Measurements from ENCODE around the gene SIRT4. TPM values are rescaled to one million over a fixed set of nuclear protein-coding genes. Genes with fewer than 3 reads are reported as not detected.
"Not testable (repeated sequence)": the region's sequence is repeated elsewhere in the genome, so short reads cannot be mapped to it uniquely, and the experiment has no call there.

SIRT4 gene, protein sequence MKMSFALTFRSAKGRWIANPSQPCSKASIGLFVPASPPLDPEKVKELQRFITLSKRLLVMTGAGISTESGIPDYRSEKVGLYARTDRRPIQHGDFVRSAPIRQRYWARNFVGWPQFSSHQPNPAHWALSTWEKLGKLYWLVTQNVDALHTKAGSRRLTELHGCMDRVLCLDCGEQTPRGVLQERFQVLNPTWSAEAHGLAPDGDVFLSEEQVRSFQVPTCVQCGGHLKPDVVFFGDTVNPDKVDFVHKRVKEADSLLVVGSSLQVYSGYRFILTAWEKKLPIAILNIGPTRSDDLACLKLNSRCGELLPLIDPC
- 1.5 TPM for total RNA-seq (2021; ENCODE audit: unreplicated experiment)
- polyA plus RNA-seq (2012; ENCODE audit: insufficient read length), result 2.0 TPM
- Bru-seq, nascent RNA, result percentile 38 among the genes with signal in this experiment
- BruChase-seq, experiment 1, labeled RNA remaining after a 2-hour chase, result percentile 41 among the genes with signal in this experiment
- BruChase-seq, experiment 2, labeled RNA remaining after a 6-hour chase, result percentile 43 among the genes with signal in this experiment
- long read RNA-seq, partial matches to known transcripts, result 0 of 3 reads
- long read RNA-seq, other reads (novel, unspliced or antisense), result 3 of 3 reads

- ChIA-PET POLR2A (interaction anchor here (0.6 to 1.7 kb wide), 4 partner anchors 9 to 72 kb away, joined by 4 to 35 read pairs (median 10); partner anchors contain the start of gene RNU4-1), CTCF (interaction anchor here (0.6 to 1.6 kb wide), 11 partner anchors 8 to 197 kb away, joined by 3 to 10 read pairs (median 7); partner anchors contain the start of gene RNU4-1)
- no peaks in the 10 kb centered on the region for H3K4me1 ChIP-seq (ENCODE audit: control insufficient read depth, insufficient read depth, low read length)
- no peaks in the 10 kb centered on the region for H3K27me3 ChIP-seq (ENCODE audit: control insufficient read depth, insufficient read depth, low read length)
- ATAC-seq (peak; percentile 99), DNase-seq (ENCODE audit: low read depth, low spot score) (peak; percentile 89)
- no peaks in the 10 kb centered on the region for H3K36me3 ChIP-seq (ENCODE audit: control insufficient read depth, insufficient read depth, low read length)
- BruUV-seq (replicated peaks), result no TSS peak
- in situ Hi-C loops (cut with HindIII; ENCODE audit: low pct_unique_long_range_greater_than_20kb, low sequenced_read_pairs) (no loop called here), intact Hi-C loops (cut with micrococcal nuclease; ENCODE audit: unreplicated experiment) (no loop called here)
- H3K4me3 ChIP-seq (ENCODE audit: low read depth in 2 of 2, low read length in 2 of 2), result peak within 1 kb of the TSS; percentile 65 to 94
- H3K9me3 ChIP-seq (ENCODE audit: control insufficient read depth, insufficient read depth, low read depth, low read length), result no peaks in the 10 kb centered on the region
- peak within 1 kb of the TSS; percentile 89 for H3K27ac ChIP-seq (ENCODE audit: low read length)
- peak; percentile 57; the same call in 1 of the 2 replicates for TF ChIP-seq POLR2AphosphoS5 (IDR thresholded peaks at IDR 0.05; ENCODE audit: low read depth, low read length)
- TF ChIP-seq CTCF (IDR thresholded peaks at IDR 0.05), result peak; percentile 98
- no peak for TF ChIP-seq REST (IDR thresholded peaks at IDR 0.05; ENCODE audit: insufficient read depth in 1 of 2, low read depth in 2 of 2, low read length in 1 of 2)
- peak; percentile 75; the same call in 1 of the 2 replicates for TF ChIP-seq TCF7L2 (IDR thresholded peaks at IDR 0.05; ENCODE audit: low read depth, low read length)
- peak; percentile 75; the same call in 1 of the 2 replicates for TF ChIP-seq SIN3A (IDR thresholded peaks at IDR 0.05; ENCODE audit: borderline replicate concordance, insufficient read depth, low read depth, low read length)
Measured at GRCh38 chr12:120301962-120302815, at the start of gene SIRT4. Gene SIRT4, plus strand, starts transcription at chr12:120302321. Its CDS starts 1,241 bp downstream, at chr12:120303562.

DNA sequence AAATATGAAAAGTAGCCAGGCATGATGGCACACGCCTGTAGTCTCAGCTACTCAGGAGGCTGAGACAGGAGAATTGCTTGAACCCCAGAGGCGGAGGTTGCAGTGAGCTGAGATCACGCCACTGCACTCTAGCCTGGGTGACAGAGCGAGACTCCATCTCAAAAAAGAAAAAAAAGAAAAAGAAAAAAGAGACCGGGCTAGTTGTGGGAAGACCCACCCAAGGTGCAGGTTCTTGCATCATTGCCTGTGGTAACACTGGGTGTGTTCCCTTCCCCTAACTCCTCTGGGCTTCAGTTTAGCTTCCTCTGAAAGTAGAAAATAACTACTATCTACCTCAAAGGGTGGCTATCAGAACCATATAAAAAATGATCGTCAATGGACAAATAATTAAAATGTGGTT lies 48.8 kb upstream of the SIRT4 start:
- in situ Hi-C loops (cut with HindIII; ENCODE audit: low pct_unique_long_range_greater_than_20kb, low sequenced_read_pairs), result not testable (repeated sequence)

More for the DNA sequence above, 48.8 kb upstream of the SIRT4 start:
- H3K9me3 ChIP-seq (ENCODE audit: control insufficient read depth, insufficient read depth, low read depth, low read length); BruUV-seq (replicated peaks); ATAC-seq; H3K27me3 ChIP-seq (ENCODE audit: control insufficient read depth, insufficient read depth, low read length); DNase-seq (ENCODE audit: low read depth, low spot score); H3K4me3 ChIP-seq (ENCODE audit: low read depth in 2 of 2, low read length in 2 of 2); H3K36me3 ChIP-seq (ENCODE audit: control insufficient read depth, insufficient read depth, low read length); intact Hi-C loops (cut with micrococcal nuclease; ENCODE audit: unreplicated experiment): not testable (repeated sequence)
- CTCF ChIA-PET, result interaction anchor here (2.0 kb wide), 1 partner anchor 25 kb away, joined by 5 read pairs; no protein-coding TSS in a partner anchor
- H3K27ac ChIP-seq (ENCODE audit: low read length), result peak overlapping the region; percentile 100
- POLR2A ChIA-PET, result interaction anchor here (0.6 to 0.7 kb wide), 2 partner anchors 292 to 1309 kb away, joined by 3 to 9 read pairs; no protein-coding TSS in a partner anchor
- peaks cover 96% of the 10 kb centered on the region for H3K4me1 ChIP-seq (ENCODE audit: control insufficient read depth, insufficient read depth, low read length)
